Mesendoderm (in vitro differentiated cells): ENCODE data around the gene MAGEA9.
"Not testable (repeated sequence)": the region's sequence is repeated elsewhere in the genome, so short reads cannot be mapped to it uniquely, and the experiment has no call there.

Source experiments
- DNase-seq: peaks from one replicate; pipeline ENCODE4 v3.0.0; 2013
- H2AK5ac ChIP-seq: 2 replicates; pipeline ENCODE4 v1.6.1; 2013; ENCODE audit warnings: low read length, inconsistent platforms
- H2BK120ac ChIP-seq: 2 replicates; pipeline ENCODE4 v1.6.1; 2013; ENCODE audit warnings: low read depth, mild to moderate bottlenecking, low read length, moderate library complexity, mixed read lengths
- H2BK15ac ChIP-seq: replicated peaks from 2 replicates; pipeline ENCODE4 v1.6.1; 2013; ENCODE audit warnings: low read depth, mild to moderate bottlenecking, moderate library complexity
- H2BK5ac ChIP-seq: 2 replicates; pipeline ENCODE4 v1.6.1; 2013; ENCODE audit warnings: low read length, inconsistent platforms
- H3K18ac ChIP-seq: 2 replicates; pipeline ENCODE4 v1.6.1; 2013; ENCODE audit warnings: mild to moderate bottlenecking, low read length, mixed read lengths
- H3K23ac ChIP-seq: one replicate; pipeline ENCODE4 v1.6.1; 2013; ENCODE audit warnings: low read length
- H3K27ac ChIP-seq: 2 replicates; pipeline ENCODE4 v1.5.1; 2013; ENCODE audit warnings: low read depth, mild to moderate bottlenecking, inconsistent platforms, low read length, moderate library complexity
- H3K27me3 ChIP-seq: 2 replicates; pipeline ENCODE4 v1.6.1; 2013; ENCODE audit warnings: low read length, control low read depth, mild to moderate bottlenecking, inconsistent platforms; ENCODE audit not compliant: insufficient read depth, poor library complexity
- H3K36me3 ChIP-seq: 2 replicates; pipeline ENCODE4 v1.6.1; 2013; ENCODE audit warnings: low read length, inconsistent platforms; ENCODE audit not compliant: control insufficient read depth, insufficient read depth
- H3K4ac ChIP-seq: one replicate; pipeline ENCODE4 v1.6.1; 2013; ENCODE audit warnings: low read depth, mild to moderate bottlenecking, low read length, moderate library complexity
- H3K4me1 ChIP-seq: 2 replicates; pipeline ENCODE4 v1.6.1; 2013; ENCODE audit warnings: low read depth, low read length, inconsistent platforms; ENCODE audit not compliant: control insufficient read depth
- H3K4me2 ChIP-seq: 2 replicates; pipeline ENCODE4 v1.6.1; 2013; ENCODE audit warnings: low read length
- H3K4me3 ChIP-seq: 2 replicates; pipeline ENCODE4 v1.5.1; 2013; ENCODE audit warnings: mild to moderate bottlenecking, low read length
- H3K56ac ChIP-seq: one replicate; pipeline ENCODE4 v1.6.1; 2013; ENCODE audit warnings: low read length
- H3K79me1 ChIP-seq: 2 replicates; pipeline ENCODE4 v1.6.1; 2013; ENCODE audit warnings: low read length, inconsistent platforms
- H3K79me2 ChIP-seq: 2 replicates; pipeline ENCODE4 v1.6.1; 2013; ENCODE audit warnings: mild to moderate bottlenecking, low read length; ENCODE audit not compliant: control insufficient read depth, insufficient read depth
- H3K9ac ChIP-seq: 2 replicates; pipeline ENCODE4 v1.6.1; 2013; ENCODE audit warnings: low read length, inconsistent platforms
- H4K5ac ChIP-seq: one replicate; pipeline ENCODE4 v1.6.1; 2013; ENCODE audit warnings: low read length
- H4K8ac ChIP-seq: one replicate; pipeline ENCODE4 v1.6.1; 2013; ENCODE audit warnings: low read depth, mild to moderate bottlenecking, control low read depth, low read length, moderate library complexity
- WGBS: extraction: QIAGEN DNeasy Blood & Tissue Kit; methylation state at CpG from one replicate; pipeline ENCODE4 v1.1.7; 2013; ENCODE audit warnings: low lambda C conversion rate, missing lambda C conversion rate; ENCODE audit not compliant: insufficient coverage; ENCODE audit errors: extremely low coverage; 5-methylcytosine and 5-hydroxymethylcytosine counted together

The MAGEA9 gene

DNA sequence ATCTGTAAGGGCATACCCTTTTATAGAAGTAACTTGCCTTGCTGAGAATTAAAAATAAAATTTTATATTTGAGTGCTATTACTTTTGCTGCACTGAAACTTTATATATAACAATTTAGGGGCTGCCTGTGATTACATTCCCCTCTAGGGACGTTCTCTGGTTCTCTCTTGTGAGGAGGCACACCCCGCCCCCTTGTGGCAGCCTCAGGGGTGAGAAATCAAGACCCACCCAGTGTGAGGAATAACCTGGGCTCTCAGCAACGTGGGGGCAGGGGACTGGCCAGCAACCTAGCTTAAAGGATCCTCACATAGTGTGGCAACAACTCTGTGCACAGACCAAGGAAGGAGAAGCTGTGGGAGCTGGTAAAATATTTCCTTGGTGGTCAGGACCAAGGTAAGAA is 43.7 kb downstream of the MAGEA9 start:
- no peaks in the 10 kb centered on the region for H3K79me2 ChIP-seq
- no peak overlapping the region for H3K27ac ChIP-seq
- no peak overlapping the region for H3K4me3 ChIP-seq
- no peak overlapping the region for H4K5ac ChIP-seq
- H3K56ac ChIP-seq, result peak overlapping the region; percentile 49
- no CpG with 5 or more reads among the region's 3 CpGs for WGBS
- H3K4me1 ChIP-seq, result no peaks in the 10 kb centered on the region
- H3K4me2 ChIP-seq, result no peak overlapping the region
- H3K23ac ChIP-seq, result no peak overlapping the region
- H3K4ac ChIP-seq, result peak overlapping the region; percentile 4
- H3K79me1 ChIP-seq, result no peaks in the 10 kb centered on the region
- H3K18ac ChIP-seq, result peak overlapping the region; percentile 39
- H3K9ac ChIP-seq, result no peak overlapping the region
- H3K27me3 ChIP-seq, result no peaks in the 10 kb centered on the region
- H3K36me3 ChIP-seq, result no peaks in the 10 kb centered on the region
- H2BK120ac ChIP-seq, result peak overlapping the region; percentile 28
- peak; percentile 54 for DNase-seq
- H2BK5ac ChIP-seq, result no peak overlapping the region
- no peak overlapping the region for H4K8ac ChIP-seq
- no peak overlapping the region for H2BK15ac ChIP-seq
- no peak overlapping the region for H2AK5ac ChIP-seq

DNA sequence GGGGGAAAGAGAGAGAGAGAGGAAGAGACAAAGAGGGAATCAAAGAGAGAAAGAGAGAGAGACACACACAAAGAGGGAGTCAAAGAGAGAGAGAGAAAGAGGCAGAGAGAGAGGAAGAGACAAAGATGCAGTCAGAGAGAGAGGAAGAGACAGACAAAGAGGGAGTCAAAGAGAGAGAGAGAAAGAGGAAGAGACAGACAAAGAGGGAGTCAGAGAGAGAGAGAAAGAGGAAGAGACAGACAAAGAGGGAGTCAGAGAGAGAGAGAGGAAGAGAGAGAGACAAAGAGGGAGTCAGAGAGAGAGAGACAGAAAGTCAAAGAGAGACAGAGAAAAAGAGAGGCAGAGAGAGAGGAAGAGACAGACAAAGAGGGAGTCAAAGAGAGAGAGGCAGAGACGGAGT is 45.5 kb downstream of the MAGEA9 start:
- Histone ChIP-seq H3K79me2 (no peaks in the 10 kb centered on the region), H3K27me3 (no peaks in the 10 kb centered on the region), H3K79me1 (no peaks in the 10 kb centered on the region), H4K8ac (no peak overlapping the region), H3K4me3 (no peak overlapping the region), H3K4me2 (no peak overlapping the region), H3K4ac (no peak overlapping the region), H3K56ac (peak overlapping the region; percentile 73), H3K4me1 (no peaks in the 10 kb centered on the region), H2BK5ac (peak overlapping the region; percentile 78), H2BK120ac (peak overlapping the region; percentile 82), H3K23ac (no peak overlapping the region), H3K27ac (peak overlapping the region; percentile 70), H4K5ac (no peak overlapping the region), H3K18ac (peak overlapping the region; percentile 75), H3K9ac (peak overlapping the region; percentile 40), H3K36me3 (no peaks in the 10 kb centered on the region), H2BK15ac (no peak overlapping the region), H2AK5ac (no peak overlapping the region)
- no peak for DNase-seq
- no CpG with 5 or more reads among the region's 1 CpG for WGBS

DNA sequence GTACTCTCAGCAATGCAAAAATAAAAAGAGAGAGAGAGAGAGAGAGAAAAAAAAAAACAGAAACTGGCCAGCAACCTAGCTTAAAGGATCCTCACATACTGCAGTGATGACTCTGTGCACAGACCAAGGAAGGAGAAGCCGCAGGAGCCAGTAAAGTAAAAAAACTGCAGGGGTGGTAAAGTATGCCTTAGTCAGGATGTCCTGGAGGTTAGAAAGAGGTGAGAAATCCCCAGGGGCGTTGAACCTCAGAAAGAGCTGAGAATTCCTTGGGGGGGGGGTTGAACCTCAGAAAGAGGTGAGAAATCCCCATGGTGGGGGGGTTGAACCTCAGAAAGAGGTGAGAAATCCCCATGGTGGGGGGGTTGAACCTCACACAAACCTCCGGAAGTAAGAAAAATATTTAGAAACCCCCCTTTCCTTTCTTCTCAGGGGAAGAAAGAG is 48.0 kb downstream of the MAGEA9 start:
- Histone ChIP-seq H2BK120ac (peak overlapping the region; percentile 45), H3K4me1 (no peaks in the 10 kb centered on the region), H3K27ac (peak overlapping the region; percentile 96), H3K4me2 (no peak overlapping the region), H3K79me2 (no peaks in the 10 kb centered on the region), H2BK5ac (peak overlapping the region; percentile 13), H4K5ac (no peak overlapping the region), H3K27me3 (no peaks in the 10 kb centered on the region), H3K79me1 (no peaks in the 10 kb centered on the region), H3K18ac (peak overlapping the region; percentile 39), H3K9ac (peak overlapping the region; percentile 49), H2BK15ac (no peak overlapping the region), H3K23ac (no peak overlapping the region), H3K4me3 (no peak overlapping the region), H3K36me3 (no peaks in the 10 kb centered on the region), H2AK5ac (no peak overlapping the region), H4K8ac (no peak overlapping the region), H3K4ac (peak overlapping the region; percentile 16), H3K56ac (peak overlapping the region; percentile 65)
- DNase-seq, result peak; percentile 92
- no CpG with 5 or more reads among the region's 3 CpGs for WGBS

DNA sequence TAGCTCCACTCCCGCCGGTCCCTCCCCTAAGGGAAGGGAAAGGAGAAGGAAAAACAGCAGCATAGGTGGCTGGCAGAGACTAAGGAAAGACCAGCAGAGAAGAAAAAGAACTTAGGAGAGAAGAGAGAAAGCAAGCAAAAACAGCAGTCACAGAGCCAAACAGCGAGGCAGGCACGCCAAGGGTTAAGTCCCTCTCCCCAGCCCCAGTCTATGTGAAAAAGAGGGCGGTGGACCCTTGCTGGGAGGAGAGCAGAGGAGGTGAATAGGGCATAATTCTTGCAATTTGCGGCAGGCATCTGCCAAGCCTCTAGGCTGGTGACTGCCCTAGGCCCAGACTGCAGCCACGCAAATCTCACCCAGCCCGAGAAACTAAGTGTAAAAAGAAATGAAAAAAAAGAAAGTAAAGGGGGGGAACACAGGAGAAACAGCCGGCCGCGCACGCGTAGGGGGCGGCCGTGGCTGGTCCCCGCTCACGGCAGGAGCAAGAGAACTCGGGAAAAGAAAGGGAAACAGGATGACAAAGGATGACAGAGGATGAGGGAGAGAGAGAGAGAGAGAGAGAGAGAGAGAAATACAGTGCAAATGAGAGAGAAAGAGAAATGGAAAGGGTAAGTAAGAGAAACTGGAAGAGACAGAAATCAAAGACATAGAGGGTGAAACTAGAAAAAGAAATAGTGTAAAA is 48.6 kb downstream of the MAGEA9 start:
- Histone ChIP-seq H3K79me2 (no peaks in the 10 kb centered on the region), H3K27me3 (no peaks in the 10 kb centered on the region), H3K27ac (peak overlapping the region; percentile 93), H4K5ac (no peak overlapping the region), H4K8ac (no peak overlapping the region), H3K56ac (peak overlapping the region; percentile 79), H3K4me1 (no peaks in the 10 kb centered on the region), H3K4ac (peak overlapping the region; percentile 43), H3K9ac (peak overlapping the region; percentile 51), H3K79me1 (no peaks in the 10 kb centered on the region), H2BK120ac (peak overlapping the region; percentile 36), H2BK5ac (peak overlapping the region; percentile 59), H3K4me2 (no peak overlapping the region), H2BK15ac (no peak overlapping the region), H3K23ac (no peak overlapping the region), H3K18ac (peak overlapping the region; percentile 89), H3K36me3 (no peaks in the 10 kb centered on the region), H2AK5ac (no peak overlapping the region), H3K4me3 (no peak overlapping the region)
- WGBS, result no CpG with 5 or more reads among the region's 18 CpGs
- peak; percentile 92 for DNase-seq

DNA sequence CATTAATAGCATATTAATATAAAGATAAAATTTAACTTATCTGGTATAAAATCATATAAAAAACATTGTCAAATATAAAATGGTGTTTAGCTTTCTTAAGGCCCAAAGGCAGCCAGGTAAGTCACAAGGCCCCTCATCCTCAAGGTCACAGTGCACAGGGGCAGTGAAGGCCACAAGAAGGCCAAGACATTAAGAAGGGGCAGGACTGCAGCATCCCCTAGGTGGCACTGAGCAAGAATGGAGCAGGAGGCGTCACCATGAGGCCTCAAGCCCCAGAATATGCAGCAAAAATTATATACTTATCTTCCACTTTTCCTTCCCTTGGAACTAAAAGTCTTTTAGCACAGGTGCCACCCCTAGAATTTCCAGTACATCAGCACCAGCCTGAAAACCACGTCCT is 49.7 kb downstream of the MAGEA9 start:
- no CpG with 5 or more reads among the region's 2 CpGs for WGBS
- no peak overlapping the region for H3K4me3 ChIP-seq
- H3K23ac ChIP-seq, result no peak overlapping the region
- no peak overlapping the region for H3K27ac ChIP-seq
- peak overlapping the region; percentile 16 for H3K4ac ChIP-seq
- no peaks in the 10 kb centered on the region for H3K79me1 ChIP-seq
- H3K18ac ChIP-seq, result peak overlapping the region; percentile 28
- no peaks in the 10 kb centered on the region for H3K36me3 ChIP-seq
- H2BK120ac ChIP-seq, result no peak overlapping the region
- no peak overlapping the region for H2BK15ac ChIP-seq
- DNase-seq, result peak; percentile 44
- H2AK5ac ChIP-seq, result no peak overlapping the region
- no peaks in the 10 kb centered on the region for H3K27me3 ChIP-seq
- H3K4me1 ChIP-seq, result no peaks in the 10 kb centered on the region
- H4K5ac ChIP-seq, result no peak overlapping the region
- H3K4me2 ChIP-seq, result no peak overlapping the region
- no peak overlapping the region for H4K8ac ChIP-seq
- no peak overlapping the region for H2BK5ac ChIP-seq
- H3K9ac ChIP-seq, result no peak overlapping the region
- H3K56ac ChIP-seq, result peak overlapping the region; percentile 56
- no peaks in the 10 kb centered on the region for H3K79me2 ChIP-seq

DNA sequence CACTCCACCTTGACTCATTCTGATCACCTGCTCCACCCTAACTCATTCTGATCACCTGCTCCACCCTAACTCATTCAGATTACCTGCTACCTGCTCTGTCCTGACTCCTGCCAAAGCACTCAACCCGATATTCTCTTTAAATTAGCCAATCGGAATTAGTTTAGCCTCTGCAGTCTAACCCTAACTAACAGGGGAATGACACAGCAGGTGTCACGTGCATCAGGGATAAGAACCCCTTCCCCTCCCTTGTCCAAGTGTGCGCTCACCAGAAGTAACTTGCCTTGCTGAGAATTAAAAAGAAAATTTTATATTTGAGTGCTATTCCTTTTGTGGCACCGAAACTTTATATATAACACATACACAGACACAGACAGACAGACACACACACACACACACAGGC is 55.0 kb downstream of the MAGEA9 start:
- not testable (repeated sequence) for H2AK5ac ChIP-seq, H2BK5ac ChIP-seq, H3K27ac ChIP-seq, DNase-seq, H3K56ac ChIP-seq, H3K4me3 ChIP-seq, H3K4me1 ChIP-seq, H3K79me2 ChIP-seq, H2BK15ac ChIP-seq, H2BK120ac ChIP-seq, H3K18ac ChIP-seq, H3K79me1 ChIP-seq, H3K9ac ChIP-seq, H4K8ac ChIP-seq, H3K36me3 ChIP-seq, H3K27me3 ChIP-seq, H3K4me2 ChIP-seq, H4K5ac ChIP-seq, H3K4ac ChIP-seq, H3K23ac ChIP-seq
- WGBS, result no CpG with 5 or more reads among the region's 5 CpGs
